Liver (tissue), 3 donors: Measurements from ENCODE around the gene SGCD.

Experiments used
- CTCF ChIP-seq: fragments of 150-350 bp; IDR thresholded peaks from 2 replicates; pipeline ENCODE4 v1.5.1; 2017; ENCODE audit warnings: improper control_type of control experiment, low read depth, low read length; ENCODE audit not compliant: missing input control
- EGR1 ChIP-seq, 2 donors: IDR thresholded peaks; 2 replicates each; pipeline ENCODE4 v1.6.1; 2016 to 2018; ENCODE audit warnings: antibody characterized with exemption in 2 of 2, low read depth in 2 of 2
- MAX ChIP-seq: IDR thresholded peaks from 2 replicates; pipeline ENCODE4 v1.6.1; 2016; ENCODE audit warnings: antibody characterized with exemption
- REST ChIP-seq: IDR thresholded peaks from 2 replicates; pipeline ENCODE4 v1.6.1; 2016; ENCODE audit warnings: antibody characterized with exemption, mild to moderate bottlenecking
- RXRA ChIP-seq, 2 donors: IDR thresholded peaks; 2 replicates each; pipeline ENCODE4 v1.6.1; 2017 to 2018; ENCODE audit warnings: antibody characterized with exemption in 2 of 2, mild to moderate bottlenecking in 1 of 2
- SP1 ChIP-seq: IDR thresholded peaks from 2 replicates; pipeline ENCODE4 v1.6.1; 2018; ENCODE audit warnings: antibody characterized with exemption, mild to moderate bottlenecking
- TAF1 ChIP-seq: conservative IDR thresholded peaks from 2 replicates; pipeline ENCODE4 v1.6.1; 2016; ENCODE audit warnings: antibody characterized with exemption, mild to moderate bottlenecking
- YY1 ChIP-seq: IDR thresholded peaks from 2 replicates; pipeline ENCODE4 v1.6.1; 2016; ENCODE audit warnings: antibody characterized with exemption, mild to moderate bottlenecking
- donor health status: healthy.
- donor health status: healthy.

GRCh38 chr5:156401804-156402203 is 74.8 kb downstream of the SGCD start:
- TF ChIP-seq MAX (no peak), YY1 (no peak), CTCF (no peak), RXRA (IDR thresholded peaks at IDR 0.05) (no peak), SP1 (no peak), REST (no peak), EGR1 (IDR thresholded peaks at IDR 0.05; ENCODE audit: low read depth in 2 of 2) (no peak), TAF1 (no peak)
